C4-2B (cell line): ENCODE measurements around the gene LAYN.

Source experiments
- H3K27ac ChIP-seq: fragments of 450-650 bp; 2 replicates; pipeline ENCODE4 v1.5.1; 2017
- CTCF ChIP-seq: fragments of 450-650 bp; conservative IDR thresholded peaks from 2 replicates; pipeline ENCODE4 v1.5.1; 2017; ENCODE audit warnings: mild to moderate bottlenecking
- ZFX ChIP-seq: fragments of 450-650 bp; IDR thresholded peaks from 2 replicates; pipeline ENCODE4 v1.6.1; 2017

Gene LAYN

GRCh38 chr11:111572581-111572980 is 32.1 kb downstream of the LAYN start:
- no peak overlapping the region for H3K27ac ChIP-seq
- no peak for TF ChIP-seq CTCF

GRCh38 chr11:111573821-111574249 is 33.3 kb downstream of the LAYN start:
- H3K27ac ChIP-seq, result no peak overlapping the region
- TF ChIP-seq CTCF (no peak), ZFX (no peak)

DNA sequence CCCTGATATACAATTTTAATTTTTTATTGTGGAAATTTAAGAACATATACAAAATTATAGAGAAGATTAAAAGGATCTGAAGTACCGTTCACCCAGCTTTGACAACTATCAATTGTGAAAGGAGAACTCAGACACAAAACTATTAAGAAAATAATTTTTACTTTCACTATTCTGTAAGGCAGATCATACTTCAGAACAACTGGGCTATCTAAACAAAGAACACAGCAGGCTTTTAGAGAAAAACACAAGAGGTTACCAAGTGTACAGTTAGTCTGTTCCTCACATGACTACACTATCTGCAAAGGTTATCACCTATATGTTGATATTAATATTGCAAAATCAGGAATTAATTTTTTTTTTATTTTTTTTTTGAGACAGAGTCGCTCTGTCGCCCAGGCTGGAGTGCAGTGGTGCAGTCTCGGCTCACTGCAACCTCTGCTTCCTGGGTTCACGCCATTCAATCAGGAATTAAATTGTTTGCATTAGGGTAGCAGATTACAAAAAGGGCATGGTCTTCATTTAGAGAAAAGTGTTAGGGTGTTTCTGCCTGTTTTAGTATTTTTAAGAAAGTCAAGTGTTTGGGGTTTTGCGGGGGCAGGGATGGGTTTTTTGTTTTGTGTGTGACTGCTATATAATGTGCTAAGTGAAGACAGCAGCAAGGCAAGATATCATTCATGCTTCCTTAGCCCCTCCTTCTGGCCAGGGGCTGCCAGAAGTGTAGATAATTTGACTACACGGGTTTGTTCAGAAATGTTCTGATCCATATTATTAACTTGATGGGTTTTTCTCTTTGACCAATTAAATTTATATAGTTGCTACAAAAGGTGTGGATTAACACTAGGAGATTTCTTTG is 34.1 kb downstream of the LAYN start:
- TF ChIP-seq ZFX (no peak), CTCF (no peak)
- no peak overlapping the region for H3K27ac ChIP-seq

DNA sequence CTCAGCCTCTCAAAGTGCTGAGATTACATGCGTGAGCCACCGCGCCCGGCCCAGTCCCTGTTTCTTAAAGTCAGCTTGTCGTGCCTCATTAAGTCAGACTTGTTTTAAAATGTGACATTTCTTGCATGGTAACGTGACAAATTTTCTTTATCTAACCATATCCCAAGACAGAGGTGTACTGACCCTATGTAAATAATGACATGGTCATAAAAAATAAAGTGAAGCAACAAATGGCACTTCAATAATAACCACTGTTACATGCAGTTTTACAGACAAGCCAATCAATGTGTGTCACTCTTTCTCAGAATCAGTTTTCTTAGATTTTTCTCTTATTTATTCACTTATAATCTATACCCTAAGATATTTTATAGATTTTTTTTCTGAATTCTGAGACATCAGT is 35.2 kb downstream of the LAYN start:
- TF ChIP-seq ZFX, result no peak
- no peak overlapping the region for H3K27ac ChIP-seq

DNA sequence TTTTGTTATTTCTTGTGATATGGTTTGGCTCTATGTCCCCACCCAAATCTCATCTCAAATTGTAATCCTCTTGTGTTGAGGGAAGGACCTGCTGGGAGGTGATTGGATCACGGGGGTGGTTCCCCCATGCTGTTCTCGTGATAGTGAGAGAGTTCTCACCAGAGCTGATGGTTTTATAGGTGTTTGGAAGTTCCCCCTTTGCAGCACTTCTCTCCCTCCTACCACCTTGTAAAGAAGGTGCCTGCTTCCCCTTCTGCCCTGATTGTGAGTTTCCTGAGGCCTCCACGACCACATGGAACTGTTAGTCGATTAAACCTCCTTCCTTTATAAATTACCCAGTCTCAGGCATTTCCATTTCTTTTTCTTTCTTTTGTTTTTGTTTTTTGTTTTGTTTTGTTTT is 37.3 kb downstream of the LAYN start:
- TF ChIP-seq ZFX (no peak), CTCF (no peak)
- H3K27ac ChIP-seq, result no peak overlapping the region

GRCh38 chr11:111581341-111581740 is 40.8 kb downstream of the LAYN start:
- H3K27ac ChIP-seq, result no peak overlapping the region
- TF ChIP-seq ZFX (no peak), CTCF (no peak)

DNA sequence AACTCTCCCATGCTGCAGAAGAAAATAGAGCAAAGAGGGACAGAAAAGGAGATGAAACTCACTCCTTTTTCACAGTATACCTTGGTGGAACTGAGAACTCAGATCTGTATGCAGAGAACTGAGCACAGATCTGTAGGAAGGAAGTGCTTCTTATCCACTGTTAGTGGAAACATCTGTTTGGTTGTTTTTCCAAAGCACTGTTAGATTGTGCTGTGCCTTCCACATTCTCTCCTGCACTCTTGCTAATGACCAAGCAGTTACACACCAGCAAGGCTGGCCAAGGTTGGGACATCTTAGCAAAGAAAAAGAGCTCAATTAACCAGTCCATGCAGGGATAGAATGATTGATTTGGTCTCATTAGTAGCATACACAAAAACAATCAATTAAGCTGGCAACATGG is 41.6 kb downstream of the LAYN start:
- no peak overlapping the region for H3K27ac ChIP-seq

More for the DNA sequence above, 41.6 kb downstream of the LAYN start:
- TF ChIP-seq ZFX (no peak), CTCF (no peak)
